Stimulated activated CD4-positive, alpha-beta T cell treated with anti-CD3 and anti-CD28 coated beads, Interleukin-12 subunit alpha, Interleukin-12 subunit beta, amount 100 ng/mL, for 48 hours (primary cell): ENCODE results near the gene GSTM4.
"Not testable (repeated sequence)": the region's sequence is repeated elsewhere in the genome, so short reads cannot be mapped to it uniquely, and the experiment has no call there.

ENCODE experiments used
- DNase-seq, 3 donors: peaks; one replicate each; pipeline ENCODE4 v3.0.0-alpha.2; 2020; ENCODE audit warnings: low read depth in 2 of 3, low spot score in 1 of 3

Gene GSTM4

GRCh38 chr1:109664671-109665070, 8.8 kb downstream of the GSTM4 start:
- no peak for DNase-seq

GRCh38 chr1:109667452-109668122, 11.7 kb downstream of the GSTM4 start, which contains the start of gene GSTM2:
GSTM2 (plus strand) TSS chr1:109668057; CDS start chr1:109668116, 59 bp downstream.
- peak; percentile 74 to 83 (median 76) for DNase-seq

GRCh38 chr1:109668123-109668775, 12.3 kb downstream of the GSTM4 start:
- DNase-seq, result no peak

GRCh38 chr1:109669246-109669948, 13.5 kb downstream of the GSTM4 start:
- no peak for DNase-seq

GRCh38 chr1:109669949-109670302, 14.0 kb downstream of the GSTM4 start:
- DNase-seq, result not testable (repeated sequence)

GRCh38 chr1:109671067-109671466, 15.2 kb downstream of the GSTM4 start:
- no peak for DNase-seq

GRCh38 chr1:109673861-109674260, 18.0 kb downstream of the GSTM4 start:
- DNase-seq, result not testable (repeated sequence)

- not testable (repeated sequence) for DNase-seq
Observed at GRCh38 chr1:109676683-109677381, 20.9 kb downstream of the GSTM4 start.

- no peak for DNase-seq
Observed at GRCh38 chr1:109677459-109677858, 21.6 kb downstream of the GSTM4 start.

- DNase-seq, result not testable (repeated sequence)
Observed at GRCh38 chr1:109678637-109679036, 22.7 kb downstream of the GSTM4 start.

- not testable (repeated sequence) for DNase-seq
Observed at GRCh38 chr1:109684777-109685176, 28.9 kb downstream of the GSTM4 start.

GRCh38 chr1:109685399-109685798, 29.5 kb downstream of the GSTM4 start:
- not testable (repeated sequence) for DNase-seq

- DNase-seq, result not testable (repeated sequence)
Observed at GRCh38 chr1:109685890-109686289, 30.0 kb downstream of the GSTM4 start.

GRCh38 chr1:109687109-109687508, 31.2 kb downstream of the GSTM4 start:
- DNase-seq, result not testable (repeated sequence)

GRCh38 chr1:109687641-109688499, 32.0 kb downstream of the GSTM4 start, which contains the start of gene GSTM1:
GSTM1 (plus strand) TSS chr1:109687817; CDS start chr1:109687874, 57 bp downstream.
- DNase-seq, result peak in 2 of 3 donors; percentile 65 to 77

GRCh38 chr1:109689844-109690405, 34.0 kb downstream of the GSTM4 start:
- DNase-seq, result no peak

GRCh38 chr1:109691759-109692158, 35.9 kb downstream of the GSTM4 start:
- DNase-seq, result no peak

GRCh38 chr1:109694400-109694799, 38.5 kb downstream of the GSTM4 start:
- not testable (repeated sequence) for DNase-seq

- DNase-seq, result not testable (repeated sequence)
Observed at GRCh38 chr1:109695138-109695537, 39.2 kb downstream of the GSTM4 start.

- DNase-seq, result no peak
Observed at GRCh38 chr1:109697066-109697465, 41.2 kb downstream of the GSTM4 start.
